Central memory CD4-positive, alpha-beta T cell (primary cell): Measurements from ENCODE around the gene SDK2.

Source experiments
- DNase-seq: peaks from one replicate; pipeline ENCODE4 v3.0.0; 2022
- total RNA-seq, 3 experiments: gene quantifications; one replicate each; lab custom pipeline; 2026; lab: John Stamatoyannopoulos, UW

Gene SDK2
- 0.07 to 12.5 (median 1.5) reads per million in 3 experiments for total RNA-seq

DNA sequence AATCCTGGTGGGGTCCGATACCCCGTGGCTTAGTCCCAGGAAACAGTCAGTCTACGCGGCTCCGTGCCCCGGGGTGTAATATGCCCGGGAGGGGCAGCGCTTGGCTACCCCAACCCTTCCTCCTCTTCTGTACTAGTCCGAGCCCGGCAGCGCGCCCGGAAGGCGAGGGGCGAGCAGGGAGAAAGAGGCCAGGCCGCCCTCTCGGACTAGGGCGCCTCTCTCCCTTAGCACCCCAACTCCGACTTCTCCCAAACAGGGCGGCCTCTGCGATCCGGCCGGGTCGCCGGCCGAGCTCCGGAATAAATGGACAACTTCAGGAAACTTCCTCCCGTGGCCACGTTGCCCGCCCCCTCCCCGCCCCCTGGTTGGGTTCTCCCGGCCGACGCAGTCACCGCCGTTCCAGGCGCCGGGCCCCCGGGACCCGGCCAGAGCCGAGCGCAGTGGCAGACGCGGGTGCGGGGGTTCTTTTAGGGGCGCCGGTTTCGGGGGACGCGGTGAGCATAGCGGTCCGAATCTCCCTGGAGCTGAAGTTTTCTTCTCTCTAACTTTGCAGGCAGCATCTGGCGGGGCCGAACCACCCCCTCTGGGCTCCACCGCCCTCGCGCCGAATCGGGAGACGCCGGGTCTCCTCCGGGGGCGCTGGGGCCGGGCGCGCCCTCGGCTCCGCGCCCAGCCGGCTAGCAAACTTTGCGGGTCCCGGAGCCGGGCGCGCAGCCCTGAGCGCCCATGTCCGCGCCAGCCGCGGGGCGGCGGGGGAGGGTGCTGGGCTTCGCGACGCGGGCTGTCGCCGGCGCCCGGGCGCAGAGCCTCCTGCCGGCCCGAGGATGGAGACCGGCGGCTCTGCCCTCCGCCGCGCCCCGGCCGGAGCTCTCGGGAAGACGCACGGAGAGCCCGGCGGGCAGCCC is at the start of gene SDK2:
Gene SDK2, minus strand, starts transcription at position 301 of the 905 bp plus-strand sequence. CDS start 357 bp downstream, outside the sequence.
- DNase-seq, result no peak

DNA sequence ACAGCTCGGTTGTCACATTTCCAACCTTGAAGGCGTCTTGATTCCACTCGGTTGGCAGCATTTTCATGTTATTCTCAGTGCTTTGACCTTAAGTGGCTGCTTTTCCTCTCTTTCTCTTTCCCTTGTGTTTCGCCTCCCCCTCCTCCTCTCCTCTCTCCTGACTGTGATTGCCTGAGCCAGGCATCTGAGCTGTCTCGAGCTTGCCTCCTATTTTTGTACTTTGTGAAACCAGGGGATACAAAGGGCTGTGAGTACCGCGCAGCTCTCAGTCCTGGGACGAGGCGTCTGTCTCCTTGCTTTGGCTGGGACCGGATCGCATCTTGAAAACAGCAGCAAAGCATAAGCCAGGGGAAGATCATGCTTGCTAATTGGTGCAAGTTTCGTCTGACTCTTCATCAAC is 48.8 kb upstream of the SDK2 start:
- DNase-seq, result no peak

- DNase-seq, result no peak
These were observed 47.1 kb upstream of the SDK2 start for GRCh38 chr17:73691321-73691766.

- no peak for DNase-seq
These were observed 46.4 kb upstream of the SDK2 start for GRCh38 chr17:73690676-73691075.

GRCh38 chr17:73689596-73690275 is 45.5 kb upstream of the SDK2 start:
- DNase-seq, result no peak

GRCh38 chr17:73686961-73687360 is 42.7 kb upstream of the SDK2 start:
- no peak for DNase-seq

DNA sequence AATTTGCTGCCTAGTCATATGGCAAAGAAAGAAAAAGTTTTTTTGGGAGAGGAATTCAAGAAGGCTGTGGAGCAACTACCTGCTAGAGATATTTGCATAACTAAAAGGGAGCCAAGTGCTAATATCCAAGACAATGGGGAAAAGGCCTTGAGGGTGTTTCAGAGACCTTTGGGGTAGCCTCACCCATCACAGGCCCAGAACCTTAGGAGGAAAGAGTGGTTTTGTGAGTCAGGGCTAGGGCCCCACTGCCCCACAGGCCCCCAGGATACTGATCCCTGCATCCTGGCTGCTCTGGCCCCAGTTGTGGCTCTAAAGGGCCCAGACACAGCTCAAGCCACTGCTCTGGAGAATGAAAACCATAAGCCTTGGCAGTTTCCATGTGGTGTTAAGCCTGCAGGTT is 41.9 kb upstream of the SDK2 start:
- DNase-seq, result no peak

DNA sequence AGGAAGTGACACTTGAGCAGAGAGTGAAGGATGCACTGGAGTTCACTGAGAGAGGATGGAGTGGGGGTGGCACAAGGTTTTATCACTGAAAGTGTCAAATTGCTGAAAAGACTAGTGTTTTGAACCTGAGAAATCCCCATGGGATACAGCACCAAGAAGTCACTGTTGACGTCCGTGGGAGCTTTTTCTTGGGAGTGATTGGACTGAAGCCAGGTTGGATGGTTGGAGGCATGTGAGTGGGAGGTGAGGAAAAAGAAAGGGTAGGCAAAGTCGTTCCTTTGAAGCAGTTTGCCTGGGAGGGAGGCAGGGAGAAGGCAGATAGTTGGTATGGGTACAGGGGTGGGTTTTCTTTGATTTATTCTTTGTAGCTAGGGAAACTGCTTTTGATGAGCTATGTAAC is 39.9 kb upstream of the SDK2 start:
- no peak for DNase-seq

- DNase-seq, result no peak
These were observed 39.5 kb upstream of the SDK2 start for GRCh38 chr17:73683771-73684170.

- no peak for DNase-seq
These were observed 37.7 kb upstream of the SDK2 start for GRCh38 chr17:73681946-73682345.

GRCh38 chr17:73679476-73679875 is 35.2 kb upstream of the SDK2 start:
- no peak for DNase-seq

- no peak for DNase-seq
These were observed 34.8 kb upstream of the SDK2 start for GRCh38 chr17:73678999-73679398.

DNA sequence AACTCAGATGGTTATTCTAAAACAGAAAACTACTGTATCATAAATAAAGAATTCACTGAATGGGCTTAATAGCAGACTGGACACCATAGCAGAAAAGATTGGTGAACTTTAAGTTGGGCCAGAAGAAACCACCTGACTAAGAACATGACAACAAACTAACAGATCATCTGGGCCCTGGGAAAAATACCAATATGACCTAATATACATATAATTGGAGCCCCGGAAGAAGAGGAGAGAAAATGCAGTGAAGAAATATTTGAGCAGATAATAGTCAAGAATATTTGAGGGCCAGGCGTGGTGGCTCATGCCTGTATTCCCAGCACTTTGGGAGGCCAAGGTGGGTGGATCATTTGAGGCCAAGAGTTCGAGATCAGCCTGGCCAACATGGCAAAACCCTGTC is 25.5 kb upstream of the SDK2 start:
- DNase-seq, result no peak

DNA sequence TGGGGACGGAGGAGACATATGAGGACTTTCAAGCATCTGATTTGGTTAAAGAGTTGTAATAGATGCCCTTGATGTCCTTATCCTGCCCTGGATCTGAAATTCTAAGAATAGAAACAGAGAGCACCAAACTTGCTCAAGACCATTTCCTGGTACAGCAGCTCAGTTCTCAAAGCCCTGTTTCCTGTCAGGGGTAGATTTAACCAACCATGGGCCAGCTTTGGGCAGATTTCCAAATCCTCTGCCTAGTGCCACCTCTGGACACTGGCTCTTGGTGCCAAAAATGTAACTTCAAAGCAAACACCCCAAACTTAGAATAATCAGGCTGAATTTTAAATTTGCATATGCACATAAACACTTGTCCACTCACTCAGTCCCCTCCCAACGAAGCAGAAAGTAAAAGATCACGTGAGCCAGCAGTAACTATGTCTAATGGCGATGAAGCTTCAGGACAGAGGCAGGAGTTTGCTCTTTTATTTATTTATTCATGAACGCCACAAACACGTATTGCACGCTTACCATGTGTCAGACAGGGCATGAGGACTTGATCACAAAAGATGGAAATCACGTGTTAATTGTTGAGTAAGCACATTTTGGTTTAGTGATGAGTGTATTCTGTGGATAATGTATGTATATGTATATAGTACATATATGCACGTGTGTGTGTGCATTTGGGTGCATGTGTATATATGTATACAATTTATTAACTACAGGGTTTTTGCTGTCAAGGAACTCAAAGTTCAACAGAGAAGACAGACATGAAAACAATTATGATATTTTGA is 23.1 kb upstream of the SDK2 start:
- no peak for DNase-seq

- no peak for DNase-seq
These were observed 19.4 kb upstream of the SDK2 start for GRCh38 chr17:73663614-73664013.

- no peak for DNase-seq
These were observed 16.1 kb upstream of the SDK2 start for GRCh38 chr17:73660366-73660765.

DNA sequence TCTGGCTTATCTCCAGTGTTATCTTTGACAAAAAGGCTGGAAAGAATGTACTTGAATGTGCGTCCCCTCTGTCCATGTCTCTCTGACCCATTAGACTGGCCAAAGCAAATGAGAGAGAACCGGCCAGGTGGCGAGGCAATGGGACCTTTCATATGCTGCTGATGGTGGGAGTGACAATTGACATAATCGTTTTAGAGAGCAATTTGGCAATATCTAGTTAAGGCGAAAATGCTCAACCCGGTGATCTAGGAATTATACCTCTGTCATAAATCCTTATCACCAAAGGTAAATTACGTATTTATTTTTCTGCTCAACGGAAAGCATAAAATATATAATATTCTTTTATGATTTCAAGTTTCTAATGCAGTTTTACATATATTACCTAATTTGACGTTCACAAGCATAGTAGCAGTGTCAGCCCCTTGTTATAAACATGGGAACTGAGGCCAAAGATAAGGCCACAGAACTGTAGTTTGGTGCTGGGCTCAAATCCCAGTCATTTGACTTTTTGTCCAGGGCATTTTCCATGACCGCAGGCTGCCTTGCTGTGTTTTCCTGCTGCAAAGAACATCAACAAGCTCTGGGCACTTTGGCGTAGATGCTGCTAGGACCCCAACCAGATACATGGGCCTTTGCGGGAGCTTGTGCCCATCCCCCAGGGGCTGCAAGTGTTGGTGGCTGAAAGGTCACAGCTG is 14.7 kb upstream of the SDK2 start:
- DNase-seq, result no peak

DNA sequence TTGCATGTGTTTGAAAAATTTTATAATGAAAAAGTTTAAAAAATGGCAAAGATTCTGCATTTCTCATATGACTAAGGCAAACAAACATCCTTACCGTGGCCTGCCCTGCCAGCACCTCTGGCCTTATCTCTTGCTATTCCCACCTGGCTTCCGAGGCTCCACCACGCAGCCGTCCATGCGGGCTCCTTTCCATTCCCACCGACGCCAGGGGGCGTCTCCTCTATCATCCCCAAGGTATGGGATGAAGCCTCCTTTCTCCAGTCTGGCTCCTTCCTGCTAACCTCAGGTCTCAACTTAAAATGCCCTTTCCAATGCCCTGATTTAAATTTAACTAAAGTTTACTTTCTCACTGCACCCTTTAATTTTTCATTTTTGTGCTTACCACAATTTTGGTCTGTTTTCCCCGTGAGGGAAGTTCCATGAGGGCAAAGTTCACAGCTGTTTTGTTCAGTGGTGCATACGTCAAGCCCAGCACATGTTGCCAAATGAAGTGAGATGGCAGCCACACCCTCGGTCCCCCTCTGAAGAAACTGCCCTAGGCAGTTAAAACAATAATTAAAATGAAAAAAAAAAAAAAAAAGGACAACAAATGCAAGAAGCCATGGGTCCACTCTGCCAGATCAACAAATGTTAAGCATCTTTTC is 13.3 kb upstream of the SDK2 start:
- DNase-seq, result no peak

GRCh38 chr17:73654241-73654640 is 10.0 kb upstream of the SDK2 start:
- no peak for DNase-seq

DNA sequence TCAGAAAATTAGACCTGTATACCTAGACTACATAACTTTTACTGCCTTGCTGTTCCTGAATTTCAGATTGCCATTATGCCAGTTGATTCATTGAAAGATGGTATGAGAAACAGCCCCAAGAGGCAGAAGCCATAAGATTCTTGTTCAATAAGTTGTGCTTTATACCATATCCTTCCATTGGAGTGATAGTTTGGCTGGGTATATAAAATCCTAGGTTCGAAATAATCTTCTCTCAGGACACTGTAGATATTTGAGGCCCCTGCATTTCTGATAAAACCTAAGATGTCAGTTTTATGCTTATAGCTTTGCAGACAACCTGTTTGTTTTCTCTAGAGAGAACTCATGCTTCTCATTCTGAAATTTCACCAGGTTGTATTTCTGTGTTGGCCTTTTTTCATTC is 9.6 kb upstream of the SDK2 start:
- no peak for DNase-seq

- no peak for DNase-seq
These were observed 8.7 kb upstream of the SDK2 start for GRCh38 chr17:73652886-73653480.
